ENCODE results near the gene UTF1. TPM values are rescaled to one million over a fixed set of nuclear protein-coding genes. Genes with fewer than 3 reads are reported as not detected.
"Not testable (repeated sequence)": the region's sequence is repeated elsewhere in the genome, so short reads cannot be mapped to it uniquely, and the experiment has no call there.

Gene UTF1
- total RNA-seq, 1 experiment from 2014 or later: not detected

GRCh38 chr10:133262696-133263095, 32.7 kb downstream of the UTF1 start:
- no peak for DNase-seq (ENCODE audit: low read depth)

DNA sequence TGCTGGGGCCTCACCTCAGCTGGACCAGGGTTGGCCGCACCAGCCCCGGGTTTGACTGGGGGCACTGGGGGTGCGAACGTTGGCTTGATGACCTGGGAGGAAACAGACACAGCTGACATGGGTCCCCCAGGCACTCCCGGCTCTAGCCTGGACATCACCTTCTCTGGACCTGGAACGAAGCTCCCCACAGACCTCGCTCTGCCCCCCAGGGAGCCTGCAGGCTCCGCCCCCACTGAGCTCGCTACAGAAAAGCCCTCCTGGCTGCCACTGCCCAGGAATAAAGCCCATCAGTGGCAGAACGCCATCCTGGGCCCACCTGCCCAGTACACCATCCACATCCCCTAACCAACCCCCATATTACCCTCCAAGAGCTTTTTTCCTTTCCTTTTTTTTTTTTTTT, 33.7 kb downstream of the UTF1 start:
- DNase-seq (ENCODE audit: low read depth): no peak

- no peak for DNase-seq (ENCODE audit: low read depth)
Observed at GRCh38 chr10:133264461-133264860, 34.4 kb downstream of the UTF1 start.

DNA sequence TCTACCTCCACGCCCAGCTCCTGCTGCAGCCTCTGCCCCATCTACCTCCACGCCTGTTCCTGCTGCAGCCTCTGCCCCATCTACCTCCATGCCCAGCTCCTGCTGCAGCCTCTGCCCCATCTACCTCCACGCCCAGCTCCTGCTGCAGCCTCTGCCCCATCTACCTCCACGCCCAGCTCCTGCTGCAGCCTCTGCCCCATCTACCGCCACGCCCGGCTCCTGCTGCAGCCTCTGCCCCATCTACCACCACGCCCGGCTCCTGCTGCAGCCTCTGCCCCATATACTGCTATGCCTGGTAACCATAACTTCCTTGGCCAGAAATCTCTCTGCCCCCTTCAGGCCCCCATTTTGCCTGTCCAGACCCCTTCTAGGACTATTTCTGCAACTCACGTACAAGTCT, 35.0 kb downstream of the UTF1 start:
- DNase-seq (ENCODE audit: low read depth): not testable (repeated sequence)

GRCh38 chr10:133266056-133266795, 36.2 kb downstream of the UTF1 start:
- DNase-seq (ENCODE audit: low read depth): no peak

DNA sequence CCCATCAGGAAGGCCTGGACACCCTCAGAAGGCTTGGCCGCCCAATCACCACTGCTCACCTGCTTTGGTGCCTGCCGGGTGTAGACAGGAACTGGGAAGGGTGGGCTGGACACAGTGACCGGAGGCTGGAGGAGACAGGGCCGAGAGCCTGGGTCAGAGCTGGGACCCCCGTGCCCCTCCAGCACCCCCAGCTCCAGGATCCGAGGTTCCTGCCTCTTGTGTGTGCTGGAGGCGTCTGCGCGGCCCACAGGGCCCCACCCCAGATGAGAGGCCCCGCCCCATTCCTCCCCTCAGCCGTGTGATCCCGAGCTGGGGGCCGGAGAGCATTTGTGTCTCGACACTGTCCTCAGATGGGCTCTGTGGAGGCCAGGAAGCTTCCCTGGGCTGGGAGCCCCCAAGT, 37.3 kb downstream of the UTF1 start:
- DNase-seq (ENCODE audit: low read depth): no peak

DNA sequence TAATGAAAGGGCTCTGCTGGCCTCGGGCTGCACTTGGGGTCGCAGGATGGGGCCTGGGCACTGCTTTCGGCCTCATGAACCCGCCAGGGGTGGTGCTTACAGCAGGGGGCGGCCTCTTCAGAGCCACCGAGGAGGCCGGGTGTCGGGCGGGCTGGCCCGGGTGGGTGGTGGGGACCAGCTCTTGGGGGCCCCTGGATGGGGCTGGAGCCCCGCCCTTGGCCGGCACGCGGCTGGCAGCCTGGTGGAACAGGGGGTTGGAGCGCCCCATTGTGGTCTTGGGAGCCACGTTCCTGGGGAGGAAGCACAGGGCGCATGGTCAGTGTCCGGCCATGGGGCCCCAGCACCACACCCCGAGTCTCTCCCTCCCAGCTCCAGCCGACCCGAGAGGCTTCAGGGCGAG, 37.8 kb downstream of the UTF1 start:
- DNase-seq (ENCODE audit: low read depth): no peak

- no peak for DNase-seq (ENCODE audit: low read depth)
Observed at GRCh38 chr10:133268532-133268931, 38.5 kb downstream of the UTF1 start.

- no peak for DNase-seq (ENCODE audit: low read depth)
Observed at GRCh38 chr10:133269367-133269766, 39.4 kb downstream of the UTF1 start.

DNA sequence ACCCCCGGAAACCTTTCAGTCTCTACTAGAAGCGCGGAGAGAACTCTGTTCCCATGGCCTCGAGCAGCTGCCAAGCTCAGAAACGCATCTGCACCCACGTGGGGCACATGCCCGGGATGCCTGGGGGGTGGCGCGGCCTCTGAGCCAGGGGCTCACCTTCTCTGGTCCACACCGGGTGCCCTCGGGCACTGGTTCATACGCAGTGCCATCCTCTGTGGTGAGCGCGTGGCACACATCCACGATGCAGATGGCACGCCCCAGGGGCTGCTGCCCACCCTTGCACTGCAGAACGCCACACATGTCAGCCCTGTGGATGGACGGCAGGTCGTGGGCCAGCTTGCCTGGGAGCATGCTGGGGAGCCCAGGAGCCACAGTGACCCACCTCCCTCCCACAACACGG, 40.2 kb downstream of the UTF1 start:
- DNase-seq (ENCODE audit: low read depth): no peak

DNA sequence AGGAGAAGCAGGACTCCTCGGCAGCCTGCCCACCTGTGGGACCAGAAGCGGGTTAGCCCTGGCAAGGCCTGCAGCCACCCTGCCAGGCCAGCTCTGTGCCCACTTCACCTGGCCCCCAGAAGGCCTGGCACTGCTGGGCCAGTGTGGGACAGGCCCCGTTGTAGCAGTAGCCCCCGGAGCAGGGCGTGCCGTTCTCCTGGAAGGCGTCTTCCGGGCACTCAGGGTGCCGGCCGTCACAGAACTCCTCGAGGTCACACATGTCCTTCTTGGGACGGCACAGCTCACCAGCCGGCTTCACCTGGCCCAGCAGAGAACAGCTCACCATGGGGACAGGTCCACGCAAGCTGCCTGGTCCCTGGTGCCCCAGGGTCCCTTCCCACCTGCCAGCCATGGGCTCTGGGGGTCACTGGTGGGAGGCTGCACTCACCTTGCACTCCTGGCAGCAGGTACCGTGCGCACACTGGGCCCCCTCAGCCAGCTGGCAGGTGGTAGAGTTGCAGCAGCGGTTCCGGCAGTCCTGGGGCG, 40.8 kb downstream of the UTF1 start:
- no peak for DNase-seq (ENCODE audit: low read depth)

- DNase-seq (ENCODE audit: low read depth): no peak
Observed at GRCh38 chr10:133271521-133272300, 41.7 kb downstream of the UTF1 start.

DNA sequence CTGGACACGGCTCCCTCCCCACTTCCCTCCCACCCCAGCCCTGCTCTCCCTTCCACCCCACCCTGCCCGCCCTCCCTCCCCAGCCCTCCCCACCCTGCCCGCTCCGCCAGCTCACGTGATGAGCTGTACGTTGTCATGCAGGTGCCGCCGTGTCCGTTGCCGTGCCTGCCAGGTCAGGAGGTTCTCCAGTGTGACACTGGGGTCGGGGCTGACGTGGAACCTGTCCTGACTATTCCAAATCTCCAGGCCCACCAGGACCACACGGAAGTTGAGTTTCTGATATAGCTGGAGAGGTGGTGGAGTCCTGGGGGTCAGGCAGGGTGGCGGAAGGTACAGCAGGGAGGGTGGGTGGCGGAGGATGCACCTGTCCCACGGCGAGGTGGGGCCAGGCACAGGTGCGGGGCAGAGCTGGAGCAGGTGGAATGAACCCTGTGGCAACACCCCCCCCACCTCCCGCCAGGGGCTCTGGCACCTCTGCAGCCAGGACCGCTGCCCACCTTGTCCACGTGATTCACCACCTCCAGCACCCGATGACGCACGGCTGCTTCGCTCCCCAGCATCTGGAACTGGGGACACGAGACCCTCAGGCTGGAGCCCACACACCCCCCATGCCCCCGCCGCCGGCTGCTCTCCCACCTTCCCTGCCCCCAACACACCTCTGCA, 42.4 kb downstream of the UTF1 start:
- DNase-seq (ENCODE audit: low read depth): no peak

GRCh38 chr10:133272964-133273420, 43.0 kb downstream of the UTF1 start:
- DNase-seq (ENCODE audit: low read depth): no peak

DNA sequence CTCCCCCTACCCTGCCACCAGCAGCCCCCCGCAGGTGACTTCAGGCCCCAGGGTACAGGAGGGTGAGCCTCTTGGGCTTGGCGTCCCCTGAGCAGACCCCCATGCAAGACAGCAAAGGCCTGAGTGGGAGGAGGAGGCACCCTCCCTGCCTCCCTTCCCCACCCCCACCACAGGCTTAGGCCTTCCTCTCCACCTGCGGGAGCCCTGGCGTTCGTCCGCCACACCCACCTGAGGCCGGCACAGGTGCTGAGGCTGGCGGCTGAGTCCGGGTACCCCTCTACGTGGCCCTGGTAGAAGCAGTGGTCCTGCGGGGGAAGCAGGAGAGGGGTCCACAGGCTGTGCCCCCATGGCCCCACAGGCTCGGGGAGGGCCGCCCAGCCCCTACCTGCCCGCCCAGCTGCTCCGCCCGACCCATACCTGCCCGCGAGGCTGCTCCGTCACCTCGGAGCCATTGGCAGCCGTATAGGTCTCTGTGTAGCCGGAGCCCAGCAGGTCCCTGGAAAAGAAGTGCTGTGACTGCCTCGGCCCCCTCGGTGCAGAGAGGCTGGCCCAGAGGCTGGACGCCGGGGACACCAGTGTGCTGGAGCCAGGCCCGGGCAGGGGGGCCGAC, 43.6 kb downstream of the UTF1 start:
- DNase-seq (ENCODE audit: low read depth): no peak

DNA sequence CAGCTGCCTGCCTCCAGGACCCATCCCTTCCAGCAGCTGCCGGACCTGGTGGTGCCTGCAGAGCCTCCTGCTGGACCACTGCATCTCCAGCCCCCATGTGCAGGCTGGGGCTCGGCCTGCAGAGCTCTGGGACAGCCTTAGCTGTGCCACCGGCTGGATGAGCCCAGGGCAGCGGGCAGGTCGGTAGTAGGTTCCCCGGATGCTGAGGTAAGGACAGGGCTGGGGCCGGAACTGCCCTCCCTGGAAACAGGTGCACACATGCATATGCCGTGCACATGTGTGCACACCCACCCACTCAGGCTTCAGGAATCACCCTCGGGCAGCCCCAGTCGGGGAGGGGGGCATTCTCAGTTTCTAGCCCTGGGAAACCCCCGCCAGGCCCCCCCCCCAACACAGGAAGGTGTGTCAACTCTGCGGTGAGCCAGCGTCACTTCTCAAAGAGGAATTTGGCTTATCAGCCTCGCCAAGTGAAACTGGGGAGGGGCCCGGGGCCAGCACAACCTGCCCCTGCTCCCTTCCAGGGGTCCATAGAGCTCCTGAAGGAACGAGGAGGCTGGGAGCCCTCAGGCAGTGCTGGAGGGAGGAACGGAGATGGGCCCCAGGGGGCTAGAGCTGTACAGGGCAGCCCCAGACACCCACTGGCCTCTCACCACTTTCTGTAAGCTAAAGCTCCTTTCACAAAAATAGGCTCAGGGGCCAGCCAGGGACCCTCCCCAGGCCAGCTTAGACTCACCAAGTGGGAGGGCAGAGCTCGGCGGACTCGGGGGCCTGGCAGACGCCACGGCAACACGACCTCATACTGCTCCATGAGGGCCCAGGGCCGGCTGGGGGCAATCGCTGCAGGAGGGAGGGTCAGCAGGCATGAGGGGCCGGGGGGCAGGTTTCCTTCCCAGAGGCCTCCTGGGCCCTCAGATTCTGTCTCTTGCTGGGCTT, 45.0 kb downstream of the UTF1 start:
- DNase-seq (ENCODE audit: low read depth): no peak

DNA sequence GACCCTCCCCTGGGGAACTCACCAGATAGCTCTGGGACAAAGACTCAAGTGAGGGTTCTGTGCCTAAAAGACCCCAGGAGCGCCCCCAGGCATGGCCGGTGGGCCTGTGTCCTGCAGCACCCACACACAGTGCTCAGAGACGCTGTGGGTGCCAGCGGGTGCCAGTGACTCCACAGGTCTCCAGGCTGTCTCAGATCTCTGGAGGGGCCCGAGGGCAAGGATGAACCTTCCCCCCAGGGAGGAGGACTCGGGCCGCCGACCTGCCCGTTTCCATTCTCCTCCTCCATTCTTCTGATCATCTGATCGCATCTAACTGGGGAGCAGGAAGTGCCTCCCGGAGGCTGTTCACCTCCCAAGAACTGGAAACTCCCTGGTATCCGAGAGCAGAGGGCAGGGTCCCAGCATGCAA, 45.7 kb downstream of the UTF1 start:
- no peak for DNase-seq (ENCODE audit: low read depth)

DNA sequence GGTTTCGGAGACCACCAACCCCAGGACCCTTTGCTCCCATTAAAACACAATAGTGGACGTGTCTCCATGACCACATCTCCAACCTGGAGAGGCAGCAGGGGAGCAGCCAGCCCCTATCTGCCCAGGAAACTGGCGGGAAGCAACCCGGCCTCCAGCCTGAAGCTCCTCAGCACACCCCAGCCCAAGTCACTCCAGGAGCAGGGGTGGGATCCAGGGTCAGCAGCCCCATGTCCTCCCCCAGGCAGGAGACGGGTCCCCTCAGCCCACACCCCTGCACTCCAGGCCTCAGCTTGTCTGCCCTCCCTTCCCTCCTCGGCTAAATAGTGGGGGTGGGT, 46.0 kb downstream of the UTF1 start:
- DNase-seq (ENCODE audit: low read depth): no peak

DNA sequence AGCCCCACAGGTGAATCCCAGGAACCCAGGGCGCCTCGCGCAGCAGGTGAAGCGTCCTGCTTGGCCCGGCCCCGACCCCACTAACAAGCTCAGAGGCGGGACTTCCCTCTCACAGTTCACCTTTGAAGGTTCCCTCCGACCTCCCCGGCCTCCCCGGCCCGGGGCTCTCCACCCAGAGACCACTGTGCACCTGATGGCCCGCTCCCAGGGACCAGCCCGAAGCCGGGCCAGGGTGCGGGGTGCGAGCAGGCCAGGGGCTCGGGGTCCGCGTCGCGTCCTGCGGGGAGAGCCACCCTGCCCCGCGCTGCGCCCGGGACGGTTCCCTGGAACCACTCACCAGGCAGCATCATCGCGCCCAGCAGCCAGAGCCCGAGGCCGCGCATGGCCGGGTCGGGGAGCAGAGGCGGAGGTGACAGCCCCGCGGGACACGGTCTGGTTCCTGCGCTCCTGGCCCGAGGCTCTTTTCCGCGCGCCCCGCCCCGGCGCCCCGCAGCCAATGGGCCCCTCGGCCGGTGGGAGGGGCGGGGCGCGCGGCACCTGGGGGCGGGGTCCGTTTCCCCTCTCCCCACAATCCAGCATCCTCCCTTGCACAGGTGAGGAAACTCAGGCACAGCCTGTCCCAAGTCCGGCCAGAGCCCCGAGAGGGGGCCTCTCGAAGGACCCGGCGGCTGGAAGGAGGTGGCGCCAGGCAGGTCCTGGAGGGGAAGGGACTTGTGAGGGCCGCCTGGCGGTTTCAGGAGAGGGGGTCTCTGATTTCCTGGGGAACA, 46.6 kb downstream of the UTF1 start, which contains the start of gene ADAM8:
Gene ADAM8, minus strand, starts transcription at position 434 of the 767 bp plus-strand sequence. Its CDS starts 51 bp downstream, at position 383.
- no peak for DNase-seq (ENCODE audit: low read depth)

Data from LHCN-M2 (cell line).